WTC11 (cell line): Measurements from ENCODE around the gene BNIPL.
A peak's percentile ranks its signal among the peaks of the same experiment; 100 is the strongest.

Source experiments
- CBFB ChIP-seq: sonication (generic); formaldehyde crosslinking; IDR thresholded peaks from 2 replicates; pipeline ENCODE4 v1.8.1; 2022; ENCODE audit warnings: mild to moderate bottlenecking, low read depth, missing genetic modification reagents
- ETV6 ChIP-seq: sonication (generic); formaldehyde crosslinking; IDR thresholded peaks from 2 replicates; pipeline ENCODE4 v1.8.1; 2022; ENCODE audit warnings: mild to moderate bottlenecking, missing genetic modification reagents
- FOXP1 ChIP-seq: sonication (generic); formaldehyde crosslinking; IDR thresholded peaks from 2 replicates; pipeline ENCODE4 v1.8.0; 2022; ENCODE audit warnings: missing genetic modification reagents, mild to moderate bottlenecking, moderate library complexity, borderline replicate concordance
- IRF1 ChIP-seq: sonication (generic); formaldehyde crosslinking; IDR thresholded peaks from 2 replicates; pipeline ENCODE4 v1.8.0; 2023; ENCODE audit warnings: missing genetic modification reagents
- JUN ChIP-seq: sonication (generic); formaldehyde crosslinking; IDR thresholded peaks from 2 replicates; pipeline ENCODE4 v1.8.0; 2023; ENCODE audit warnings: mild to moderate bottlenecking, missing genetic modification reagents
- MAX ChIP-seq: sonication (generic); formaldehyde crosslinking; IDR thresholded peaks from 2 replicates; pipeline ENCODE4 v1.8.0; 2022; ENCODE audit warnings: mild to moderate bottlenecking, missing genetic modification reagents
- USF2 ChIP-seq: sonication (generic); formaldehyde crosslinking; IDR thresholded peaks from 2 replicates; pipeline ENCODE4 v1.8.1; 2023; ENCODE audit warnings: mild to moderate bottlenecking, missing genetic modification reagents, moderate library complexity
- ZNF219 ChIP-seq: sonication (generic); formaldehyde crosslinking; IDR thresholded peaks from 2 replicates; pipeline ENCODE4 v1.8.0; 2023; ENCODE audit warnings: missing genetic modification reagents, mild to moderate bottlenecking, borderline replicate concordance
- ZNF671 ChIP-seq: fragments of 250-450 bp; sonication (Bioruptor Pico); IDR thresholded peaks from 2 replicates; pipeline ENCODE4 v1.8.0; 2021; ENCODE audit warnings: mild to moderate bottlenecking
- TF ChIP-seq, protein P1 (sequence below): fragments of 200-600 bp; IDR thresholded peaks from 2 replicates; pipeline ENCODE4 v1.8.0; 2022; ENCODE audit warnings: antibody characterized with exemption
- TF ChIP-seq, protein P2 (sequence below): sonication (generic); formaldehyde crosslinking; IDR thresholded peaks from 2 replicates; pipeline ENCODE4 v1.8.1; 2022; ENCODE audit warnings: low read depth, missing genetic modification reagents, borderline replicate concordance
- TF ChIP-seq, protein P3 (sequence below): sonication (generic); formaldehyde crosslinking; conservative IDR thresholded peaks from 2 replicates; pipeline ENCODE4 v1.8.1; 2023; ENCODE audit warnings: mild to moderate bottlenecking, low read depth, missing genetic modification reagents, moderate library complexity
- TF ChIP-seq, protein P4 (sequence below): fragments of 250-450 bp; sonication (Bioruptor Pico); IDR thresholded peaks from 2 replicates; pipeline ENCODE4 v2.1.2; 2022; ENCODE audit warnings: mild to moderate bottlenecking, moderate library complexity
- TF ChIP-seq, protein P5 (sequence below): sonication (generic); formaldehyde crosslinking; IDR thresholded peaks from 2 replicates; pipeline ENCODE4 v1.8.1; 2023; ENCODE audit warnings: mild to moderate bottlenecking, moderate library complexity, missing genetic modification reagents

DNA sequence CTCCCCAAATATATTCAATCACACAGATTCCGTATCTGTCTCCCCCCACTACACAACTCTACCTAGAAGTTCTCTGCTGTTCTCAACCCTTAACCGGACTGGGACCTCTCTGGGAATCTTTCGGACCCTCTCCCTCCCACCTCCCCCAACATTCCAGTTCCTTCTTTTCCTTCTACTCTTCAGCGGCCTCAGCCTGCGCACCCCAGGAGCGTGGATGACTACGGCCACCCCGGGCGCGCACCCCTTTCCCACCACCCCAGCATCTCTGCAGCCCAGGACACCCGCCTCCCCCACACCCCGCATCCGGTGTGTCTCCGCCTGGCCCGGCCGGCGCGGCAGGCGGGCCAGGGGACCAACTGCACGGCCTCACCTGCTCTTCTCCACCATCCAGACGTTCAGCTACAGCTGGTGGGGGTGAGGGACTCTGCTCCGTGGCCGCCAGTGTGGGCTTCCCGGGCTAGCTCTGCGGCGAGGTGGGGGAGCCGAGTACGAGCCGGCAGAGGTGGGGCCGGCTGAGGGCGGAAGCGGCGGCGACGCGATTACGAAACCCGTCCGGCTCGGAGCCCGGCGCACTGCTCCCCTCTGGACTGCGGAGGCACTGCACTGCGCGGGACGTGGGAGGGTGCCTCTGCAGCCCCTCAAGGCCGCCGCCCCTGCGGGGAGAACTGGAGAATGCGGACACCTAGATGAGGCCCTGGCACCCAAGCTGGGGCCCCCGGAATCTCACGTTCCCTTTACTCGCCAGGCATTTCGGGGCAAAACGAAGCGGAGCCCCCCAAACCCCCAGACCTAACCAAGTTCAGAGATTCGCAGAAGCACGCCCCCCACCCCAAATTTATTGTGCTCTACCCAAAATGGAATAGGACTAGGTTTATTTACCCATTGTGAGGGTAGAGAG is 23.0 kb downstream of the BNIPL start, which contains the start of gene CDC42SE1:
- no peak for TF ChIP-seq ZNF671
- TF ChIP-seq, protein P1, sequence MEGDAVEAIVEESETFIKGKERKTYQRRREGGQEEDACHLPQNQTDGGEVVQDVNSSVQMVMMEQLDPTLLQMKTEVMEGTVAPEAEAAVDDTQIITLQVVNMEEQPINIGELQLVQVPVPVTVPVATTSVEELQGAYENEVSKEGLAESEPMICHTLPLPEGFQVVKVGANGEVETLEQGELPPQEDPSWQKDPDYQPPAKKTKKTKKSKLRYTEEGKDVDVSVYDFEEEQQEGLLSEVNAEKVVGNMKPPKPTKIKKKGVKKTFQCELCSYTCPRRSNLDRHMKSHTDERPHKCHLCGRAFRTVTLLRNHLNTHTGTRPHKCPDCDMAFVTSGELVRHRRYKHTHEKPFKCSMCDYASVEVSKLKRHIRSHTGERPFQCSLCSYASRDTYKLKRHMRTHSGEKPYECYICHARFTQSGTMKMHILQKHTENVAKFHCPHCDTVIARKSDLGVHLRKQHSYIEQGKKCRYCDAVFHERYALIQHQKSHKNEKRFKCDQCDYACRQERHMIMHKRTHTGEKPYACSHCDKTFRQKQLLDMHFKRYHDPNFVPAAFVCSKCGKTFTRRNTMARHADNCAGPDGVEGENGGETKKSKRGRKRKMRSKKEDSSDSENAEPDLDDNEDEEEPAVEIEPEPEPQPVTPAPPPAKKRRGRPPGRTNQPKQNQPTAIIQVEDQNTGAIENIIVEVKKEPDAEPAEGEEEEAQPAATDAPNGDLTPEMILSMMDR, result 0 out of 2 replicates have a peak, but pooled peaks have one; percentile 35
- TF ChIP-seq, protein P2, sequence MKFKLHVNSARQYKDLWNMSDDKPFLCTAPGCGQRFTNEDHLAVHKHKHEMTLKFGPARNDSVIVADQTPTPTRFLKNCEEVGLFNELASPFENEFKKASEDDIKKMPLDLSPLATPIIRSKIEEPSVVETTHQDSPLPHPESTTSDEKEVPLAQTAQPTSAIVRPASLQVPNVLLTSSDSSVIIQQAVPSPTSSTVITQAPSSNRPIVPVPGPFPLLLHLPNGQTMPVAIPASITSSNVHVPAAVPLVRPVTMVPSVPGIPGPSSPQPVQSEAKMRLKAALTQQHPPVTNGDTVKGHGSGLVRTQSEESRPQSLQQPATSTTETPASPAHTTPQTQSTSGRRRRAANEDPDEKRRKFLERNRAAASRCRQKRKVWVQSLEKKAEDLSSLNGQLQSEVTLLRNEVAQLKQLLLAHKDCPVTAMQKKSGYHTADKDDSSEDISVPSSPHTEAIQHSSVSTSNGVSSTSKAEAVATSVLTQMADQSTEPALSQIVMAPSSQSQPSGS (CRISPR knock-in tag), result no peak
- TF ChIP-seq IRF1, result no peak
- TF ChIP-seq USF2 (CRISPR knock-in tag), result no peak
- TF ChIP-seq, protein P3, sequence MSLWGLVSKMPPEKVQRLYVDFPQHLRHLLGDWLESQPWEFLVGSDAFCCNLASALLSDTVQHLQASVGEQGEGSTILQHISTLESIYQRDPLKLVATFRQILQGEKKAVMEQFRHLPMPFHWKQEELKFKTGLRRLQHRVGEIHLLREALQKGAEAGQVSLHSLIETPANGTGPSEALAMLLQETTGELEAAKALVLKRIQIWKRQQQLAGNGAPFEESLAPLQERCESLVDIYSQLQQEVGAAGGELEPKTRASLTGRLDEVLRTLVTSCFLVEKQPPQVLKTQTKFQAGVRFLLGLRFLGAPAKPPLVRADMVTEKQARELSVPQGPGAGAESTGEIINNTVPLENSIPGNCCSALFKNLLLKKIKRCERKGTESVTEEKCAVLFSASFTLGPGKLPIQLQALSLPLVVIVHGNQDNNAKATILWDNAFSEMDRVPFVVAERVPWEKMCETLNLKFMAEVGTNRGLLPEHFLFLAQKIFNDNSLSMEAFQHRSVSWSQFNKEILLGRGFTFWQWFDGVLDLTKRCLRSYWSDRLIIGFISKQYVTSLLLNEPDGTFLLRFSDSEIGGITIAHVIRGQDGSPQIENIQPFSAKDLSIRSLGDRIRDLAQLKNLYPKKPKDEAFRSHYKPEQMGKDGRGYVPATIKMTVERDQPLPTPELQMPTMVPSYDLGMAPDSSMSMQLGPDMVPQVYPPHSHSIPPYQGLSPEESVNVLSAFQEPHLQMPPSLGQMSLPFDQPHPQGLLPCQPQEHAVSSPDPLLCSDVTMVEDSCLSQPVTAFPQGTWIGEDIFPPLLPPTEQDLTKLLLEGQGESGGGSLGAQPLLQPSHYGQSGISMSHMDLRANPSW (CRISPR knock-in tag), result no peak
- TF ChIP-seq ETV6 (CRISPR knock-in tag), result peak; percentile 76; the same call in 1 of the 2 replicates
- no peak for TF ChIP-seq ZNF219
- TF ChIP-seq FOXP1 (CRISPR knock-in tag), result peak; percentile 27; the same call in 1 of the 2 replicates
- TF ChIP-seq CBFB, result no peak
- TF ChIP-seq JUN, result 0 out of 2 replicates have a peak, but pooled peaks have one; percentile 65
- TF ChIP-seq, protein P4, sequence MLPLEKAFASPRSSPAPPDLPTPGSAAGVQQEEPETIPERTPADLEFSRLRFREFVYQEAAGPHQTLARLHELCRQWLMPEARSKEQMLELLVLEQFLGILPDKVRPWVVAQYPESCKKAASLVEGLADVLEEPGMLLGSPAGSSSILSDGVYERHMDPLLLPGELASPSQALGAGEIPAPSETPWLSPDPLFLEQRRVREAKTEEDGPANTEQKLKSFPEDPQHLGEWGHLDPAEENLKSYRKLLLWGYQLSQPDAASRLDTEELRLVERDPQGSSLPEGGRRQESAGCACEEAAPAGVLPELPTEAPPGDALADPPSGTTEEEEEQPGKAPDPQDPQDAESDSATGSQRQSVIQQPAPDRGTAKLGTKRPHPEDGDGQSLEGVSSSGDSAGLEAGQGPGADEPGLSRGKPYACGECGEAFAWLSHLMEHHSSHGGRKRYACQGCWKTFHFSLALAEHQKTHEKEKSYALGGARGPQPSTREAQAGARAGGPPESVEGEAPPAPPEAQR (CRISPR knock-in tag), result no peak
- TF ChIP-seq, protein P5, sequence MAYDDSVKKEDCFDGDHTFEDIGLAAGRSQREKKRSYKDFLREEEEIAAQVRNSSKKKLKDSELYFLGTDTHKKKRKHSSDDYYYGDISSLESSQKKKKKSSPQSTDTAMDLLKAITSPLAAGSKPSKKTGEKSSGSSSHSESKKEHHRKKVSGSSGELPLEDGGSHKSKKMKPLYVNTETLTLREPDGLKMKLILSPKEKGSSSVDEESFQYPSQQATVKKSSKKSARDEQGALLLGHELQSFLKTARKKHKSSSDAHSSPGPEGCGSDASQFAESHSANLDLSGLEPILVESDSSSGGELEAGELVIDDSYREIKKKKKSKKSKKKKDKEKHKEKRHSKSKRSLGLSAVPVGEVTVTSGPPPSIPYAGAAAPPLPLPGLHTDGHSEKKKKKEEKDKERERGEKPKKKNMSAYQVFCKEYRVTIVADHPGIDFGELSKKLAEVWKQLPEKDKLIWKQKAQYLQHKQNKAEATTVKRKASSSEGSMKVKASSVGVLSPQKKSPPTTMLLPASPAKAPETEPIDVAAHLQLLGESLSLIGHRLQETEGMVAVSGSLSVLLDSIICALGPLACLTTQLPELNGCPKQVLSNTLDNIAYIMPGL (CRISPR knock-in tag), result peak; percentile 98; the same call in 1 of the 2 replicates
- peak; percentile 65 for TF ChIP-seq MAX (CRISPR knock-in tag)
